Kasumi-1 (cell line): ENCODE measurements around the gene RGL3.
"Not testable (repeated sequence)": the region's sequence is repeated elsewhere in the genome, so short reads cannot be mapped to it uniquely, and the experiment has no call there.

Experiments used
- DNase-seq, 2 experiments: peaks; one replicate each; lab custom pipeline; 2025; lab: John Stamatoyannopoulos, UW

RGL3 gene

DNA sequence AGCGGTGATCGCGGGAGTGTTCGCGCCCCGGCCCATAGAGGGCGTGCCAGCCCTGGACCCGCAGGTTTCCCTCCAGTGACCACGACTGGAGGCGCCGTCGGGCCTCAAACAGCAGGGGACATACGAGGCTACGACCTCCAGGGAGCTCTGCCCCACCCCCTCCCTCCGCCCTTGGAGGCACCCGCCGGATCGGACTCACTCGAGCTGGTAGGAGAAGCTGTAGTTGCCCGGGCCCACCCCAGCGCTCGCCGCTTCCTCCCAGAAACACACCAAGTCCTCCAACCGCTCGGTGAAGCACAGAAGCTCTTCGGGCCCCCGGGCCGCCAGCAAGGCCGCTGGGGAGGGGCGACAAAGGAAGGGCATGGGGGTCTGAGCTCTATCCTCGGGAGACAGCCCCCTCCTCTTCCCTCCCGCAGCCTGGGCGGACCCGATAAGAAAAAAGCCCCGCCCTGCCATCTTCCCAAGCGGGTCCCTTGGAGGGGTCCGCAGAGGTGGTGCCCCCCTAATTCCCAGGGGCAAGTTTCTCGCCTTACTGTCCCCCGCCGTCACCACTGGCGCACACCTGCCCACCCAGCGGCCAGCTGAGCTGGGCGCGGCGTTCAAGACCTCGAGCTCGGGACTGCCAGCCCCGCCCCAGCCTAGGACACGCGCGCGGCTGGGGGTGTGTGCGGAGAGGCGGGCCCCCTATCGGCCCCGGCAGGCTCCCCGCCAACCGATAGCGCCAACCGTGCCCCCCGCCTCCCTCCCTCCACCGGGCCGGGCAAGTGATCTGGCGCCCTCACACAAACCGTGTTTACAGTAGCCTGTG is 36.0 kb downstream of the RGL3 start:
- peak; percentile 47 to 68 for DNase-seq

DNA sequence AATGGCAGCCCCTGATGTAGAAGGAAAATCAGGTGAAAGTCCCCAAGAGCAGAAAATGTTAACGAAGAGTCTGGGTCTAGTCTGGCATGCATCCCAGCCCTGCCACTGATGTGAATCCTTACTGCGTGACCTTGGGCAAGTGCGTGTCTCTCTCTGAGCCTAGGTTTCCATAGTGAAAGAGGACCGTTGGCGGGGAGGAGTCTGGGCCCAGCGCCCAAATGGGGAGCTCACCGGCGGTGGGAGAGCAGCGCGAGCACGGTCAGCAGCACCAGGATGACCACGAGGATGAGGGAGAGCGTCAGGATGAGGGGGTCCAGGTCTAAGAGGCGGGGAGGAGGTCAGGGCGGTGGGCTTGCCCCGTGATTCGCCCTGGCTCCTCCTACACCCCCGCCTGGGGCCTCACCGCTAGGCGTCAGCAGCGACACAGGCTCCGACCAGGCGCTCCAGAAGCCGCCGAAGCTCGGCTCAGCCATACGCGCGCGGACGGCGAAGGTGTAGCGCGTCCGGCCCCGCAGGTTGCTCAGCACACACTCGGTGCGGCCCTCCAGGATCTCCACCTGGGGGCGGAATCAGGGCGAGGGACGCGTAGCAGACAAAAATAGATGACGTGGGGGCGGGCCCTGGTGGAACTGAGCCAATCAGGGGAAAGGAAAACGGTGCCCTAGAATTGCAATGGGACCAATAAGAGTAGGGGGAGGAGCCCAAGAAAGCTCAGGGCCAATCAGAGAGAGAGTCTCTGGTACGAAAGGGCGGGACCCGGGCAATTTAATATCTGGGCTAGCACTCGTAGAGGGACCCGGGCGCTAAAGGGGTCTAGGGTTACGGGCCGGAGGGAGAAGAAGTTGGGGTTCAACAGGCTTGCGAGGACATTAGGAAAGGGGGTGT is 38.2 kb downstream of the RGL3 start:
- DNase-seq = peak; percentile 98

DNA sequence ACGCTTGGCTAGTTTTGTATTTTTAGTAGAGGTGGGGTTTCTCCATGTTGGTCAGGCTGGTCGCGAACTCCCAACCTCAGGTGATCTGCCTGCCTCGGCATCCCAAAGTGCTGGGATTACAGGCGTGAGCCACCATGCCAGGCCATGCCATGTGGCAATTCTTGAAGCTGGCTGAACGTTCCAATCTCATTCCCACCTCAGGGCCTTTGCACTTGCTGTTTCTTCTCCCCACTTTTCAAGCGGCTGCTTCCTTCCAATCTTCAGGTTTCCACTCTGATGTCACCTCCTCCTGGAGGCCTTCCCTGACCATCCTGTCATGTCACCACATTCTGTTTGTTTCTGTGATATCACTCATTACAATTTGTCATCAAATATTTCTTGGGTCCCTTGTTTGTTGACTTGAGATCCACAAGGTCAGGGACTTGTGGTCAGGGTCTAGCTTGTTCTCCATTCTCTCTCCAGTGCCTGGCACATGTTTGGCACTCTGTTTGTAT is 39.2 kb downstream of the RGL3 start:
- DNase-seq = no peak

DNA sequence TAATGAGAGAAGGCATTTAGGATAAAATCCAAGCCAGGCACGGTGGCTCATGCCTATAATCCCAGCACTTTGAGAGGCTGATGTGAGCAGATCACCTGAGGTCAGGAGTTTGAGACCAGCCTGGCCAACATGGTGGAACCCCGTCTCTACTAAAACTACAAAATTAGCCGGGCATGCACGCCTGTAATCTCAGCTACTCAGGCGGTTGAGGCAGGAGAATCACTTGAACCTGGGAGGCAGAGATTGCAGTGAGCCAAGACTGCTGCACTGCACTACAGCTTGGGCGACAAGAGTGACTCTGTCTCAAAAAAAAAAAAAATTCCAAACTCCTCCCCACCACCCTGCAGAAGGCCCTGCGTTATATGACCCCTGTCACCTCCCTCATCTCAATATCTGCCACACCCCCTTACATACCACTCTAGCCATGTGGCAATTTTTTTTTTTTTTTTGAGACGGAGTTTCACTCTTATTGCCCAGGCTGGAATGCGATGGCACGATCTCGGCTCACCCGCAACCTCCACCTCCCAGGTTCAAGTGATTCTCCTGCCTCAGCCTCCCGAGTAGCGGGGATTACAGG is 39.8 kb downstream of the RGL3 start:
- not testable (repeated sequence) for DNase-seq

DNA sequence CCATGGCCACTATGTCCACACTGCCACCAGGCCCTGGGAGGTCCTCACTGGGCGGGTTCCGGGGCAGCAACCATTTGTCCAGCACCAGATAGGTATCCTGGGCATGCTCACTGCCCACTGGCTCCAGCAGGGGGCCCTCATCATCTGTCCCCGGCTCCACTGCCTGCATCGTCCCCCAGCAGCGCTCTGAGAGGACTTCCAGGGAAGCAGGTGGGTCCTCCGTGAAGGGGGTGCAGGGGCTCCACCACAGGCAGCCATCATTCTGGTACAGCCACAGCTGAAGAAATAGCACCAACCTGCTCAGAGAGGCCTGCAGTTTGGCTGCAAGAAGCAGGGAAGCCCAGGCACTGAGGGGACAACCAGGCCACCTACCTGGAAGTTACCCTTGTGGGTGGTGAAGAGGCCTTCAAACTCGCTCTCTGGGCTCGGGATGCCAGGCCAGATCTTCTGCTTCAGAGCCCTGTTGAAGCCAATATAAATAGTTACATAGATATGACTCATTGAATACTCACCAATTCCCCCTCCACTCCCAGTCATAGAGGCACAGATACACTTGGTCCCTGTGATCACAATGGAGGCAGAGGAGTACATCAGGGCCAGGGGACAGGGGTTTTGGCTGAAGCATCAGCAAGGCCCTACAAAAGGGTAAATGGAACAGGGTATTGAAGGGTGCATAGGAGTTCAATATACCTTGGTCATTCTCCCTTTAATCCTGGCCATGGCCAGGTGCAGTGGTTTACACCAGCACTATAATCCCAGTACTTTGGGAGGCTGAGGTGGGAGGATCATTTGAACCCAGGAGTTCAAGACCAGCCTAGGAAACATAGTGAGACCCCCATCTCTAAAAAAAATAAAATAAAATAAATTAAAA is 40.6 kb downstream of the RGL3 start:
- peak; percentile 13 to 21 for DNase-seq

DNA sequence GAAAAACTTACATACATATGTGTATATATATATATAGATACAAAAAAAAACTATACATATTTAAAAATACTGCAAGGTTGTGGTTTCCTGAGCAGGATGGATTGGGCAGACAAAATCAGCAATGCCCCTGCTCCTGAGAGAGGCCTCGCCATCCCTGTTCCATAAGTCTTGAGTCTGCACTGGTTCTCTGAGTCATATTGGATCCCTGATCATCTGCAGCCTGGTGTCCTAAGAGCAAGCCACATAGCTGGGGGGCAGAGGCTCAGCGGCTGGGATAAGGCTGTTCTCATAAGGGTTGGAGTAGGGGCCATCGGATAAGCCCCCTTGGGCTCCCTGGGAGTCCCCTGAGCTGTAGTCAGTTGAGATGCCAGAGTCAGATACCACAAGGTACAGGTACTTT is 41.4 kb downstream of the RGL3 start:
- DNase-seq = no peak

DNA sequence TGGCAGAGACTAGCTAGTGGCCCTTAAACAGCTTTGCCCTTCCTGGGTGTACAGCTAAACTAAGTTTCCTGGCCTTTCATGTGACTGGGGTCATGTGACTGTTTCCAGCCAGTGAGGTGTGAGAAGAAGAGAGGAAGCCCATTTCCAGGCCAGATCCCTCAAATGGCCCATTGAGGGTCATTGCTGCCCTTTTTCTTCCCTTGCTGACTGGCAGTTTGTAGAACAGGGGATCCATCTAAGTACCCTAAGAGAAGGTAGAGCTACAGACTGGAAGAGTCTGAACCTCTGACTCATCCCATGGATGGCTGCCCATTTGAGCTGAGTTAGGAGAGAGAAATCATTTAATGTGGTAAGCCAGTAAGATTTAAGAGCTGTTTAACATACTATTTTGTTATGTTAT is 41.9 kb downstream of the RGL3 start:
- DNase-seq = peak; percentile 31 to 49

DNA sequence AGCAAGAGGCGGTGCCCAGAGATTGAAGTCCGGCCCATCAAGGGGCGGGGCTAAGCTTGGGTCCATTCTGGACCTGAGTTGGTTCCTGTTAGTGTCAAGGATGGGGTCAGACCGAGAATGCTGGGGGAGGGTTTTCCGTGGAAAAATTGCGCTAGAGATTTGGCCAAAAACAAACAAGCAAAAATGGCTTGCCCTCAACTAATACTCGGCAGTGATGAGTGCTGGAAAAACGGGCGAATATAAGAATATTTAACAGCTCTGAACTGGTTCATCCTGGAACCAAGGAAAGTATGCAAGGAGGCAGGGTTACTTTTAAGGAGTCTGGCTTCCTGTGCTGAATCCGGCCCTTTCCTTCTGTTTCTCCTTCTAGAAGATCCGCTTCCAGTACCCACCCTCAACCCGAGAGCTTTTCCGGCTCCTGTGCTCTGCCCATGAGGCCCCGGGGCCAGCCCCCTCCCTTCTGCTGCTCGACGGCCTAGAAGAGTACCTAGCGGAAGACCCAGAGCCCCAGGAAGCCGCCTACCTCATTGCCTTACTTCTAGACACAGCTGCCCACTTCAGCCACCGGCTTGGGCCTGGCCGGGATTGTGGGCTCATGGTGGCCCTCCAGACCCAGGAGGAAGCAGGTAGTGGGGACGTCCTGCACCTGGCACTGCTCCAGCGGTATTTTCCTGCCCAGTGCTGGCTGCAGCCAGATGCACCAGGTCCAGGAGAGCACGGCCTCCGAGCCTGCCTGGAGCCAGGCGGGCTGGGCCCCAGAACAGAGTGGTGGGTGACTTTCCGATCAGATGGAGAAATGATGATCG is 43.8 kb downstream of the RGL3 start:
- peak; percentile 66 to 76 for DNase-seq

DNA sequence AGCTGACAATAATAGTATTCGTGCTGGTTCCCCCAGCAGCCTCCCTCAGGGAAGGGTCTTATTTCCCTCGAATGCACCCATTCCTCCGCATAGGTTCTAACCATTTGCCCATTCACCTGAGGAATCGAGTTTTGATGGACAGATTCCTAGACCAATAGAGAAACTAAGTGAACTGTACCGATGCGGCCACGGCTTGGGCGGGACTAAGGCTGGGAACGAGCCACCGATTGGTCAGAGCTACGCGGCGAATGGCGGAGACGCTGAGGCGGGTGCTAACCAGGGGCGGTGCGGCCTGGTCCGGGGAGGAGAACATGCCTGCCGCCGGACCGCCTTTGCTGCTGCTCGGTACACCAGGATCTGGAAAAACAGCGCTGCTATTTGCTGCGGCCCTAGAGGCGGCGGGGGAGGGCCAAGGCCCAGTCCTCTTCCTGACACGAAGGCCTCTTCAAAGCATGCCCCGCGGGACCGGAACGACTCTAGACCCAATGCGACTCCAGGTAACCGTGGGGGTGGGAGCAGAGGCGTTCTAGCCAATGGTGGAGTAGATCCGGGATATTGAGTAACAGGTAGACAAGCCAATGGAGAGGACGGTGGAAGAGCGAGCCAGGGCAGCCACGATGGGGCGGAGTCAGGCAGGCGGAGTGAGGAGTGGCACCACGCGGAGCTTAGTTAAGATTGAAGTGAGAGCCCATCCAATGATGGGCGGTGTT is 44.5 kb downstream of the RGL3 start, which contains the start of gene SWSAP1:
SWSAP1 (plus strand) TSS at position 234 of the 710 bp plus-strand sequence; CDS start at position 249, 15 bp downstream.
- peak; percentile 100 for DNase-seq

DNA sequence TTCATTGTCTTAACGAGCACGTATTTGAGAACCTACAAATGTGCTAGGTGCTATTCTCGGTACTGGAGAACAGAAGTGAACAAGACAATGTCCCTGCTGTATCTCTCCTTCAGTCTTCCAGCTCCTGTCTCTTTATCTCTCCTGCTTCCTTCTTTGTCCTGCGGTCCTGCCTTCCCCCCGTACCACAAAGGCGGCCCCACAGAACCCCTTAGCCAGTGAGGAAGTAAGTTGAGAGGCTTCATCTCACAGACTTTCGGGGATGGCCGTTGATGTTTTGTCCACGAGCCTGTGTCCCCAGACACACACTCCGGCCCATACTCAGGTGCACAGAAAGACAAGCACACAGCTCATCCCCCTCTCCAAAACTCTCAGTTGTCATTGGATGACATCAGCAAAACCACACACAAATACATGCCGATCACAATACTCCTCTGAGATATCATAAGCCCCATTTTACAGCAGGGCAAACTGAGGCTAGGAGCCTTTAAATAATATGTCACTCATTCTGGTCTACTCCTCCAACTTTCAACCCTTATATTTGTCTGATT is 45.2 kb downstream of the RGL3 start:
- DNase-seq = peak; percentile 45 to 58

DNA sequence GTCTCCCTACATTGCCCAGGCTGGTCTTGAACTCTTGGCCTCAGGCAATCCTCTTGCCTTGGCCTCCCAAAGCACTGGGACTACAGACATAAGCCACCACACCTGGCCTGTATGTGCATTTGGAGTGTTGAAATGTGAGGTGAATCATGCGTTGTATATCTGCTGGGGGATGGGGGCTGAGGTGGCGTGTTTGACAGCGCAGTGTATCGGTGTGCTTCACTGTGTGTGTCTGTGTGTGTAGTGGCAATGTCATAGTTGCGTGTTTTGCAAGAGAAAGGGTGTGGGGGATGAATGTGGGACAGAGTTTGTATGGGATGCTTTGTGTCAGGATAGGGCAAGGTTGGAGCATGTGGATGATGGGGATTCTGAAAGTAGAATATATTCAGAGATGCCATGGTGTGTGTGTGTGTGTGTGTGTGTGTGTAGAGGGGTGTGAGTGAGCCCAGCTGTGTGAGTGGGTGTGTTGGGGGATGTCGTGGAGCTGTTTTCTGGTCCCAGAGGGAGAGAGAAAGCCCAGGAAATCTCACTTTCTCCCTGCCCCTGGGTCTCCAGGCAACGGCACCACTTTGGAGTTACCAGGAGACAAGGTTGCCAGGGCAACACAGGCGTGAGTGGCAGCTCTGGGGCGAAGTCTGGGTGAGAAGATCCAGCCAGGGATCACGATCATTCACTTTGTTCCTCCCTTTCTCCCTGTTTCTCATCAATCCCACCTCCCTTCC is 45.8 kb downstream of the RGL3 start:
- DNase-seq = peak; percentile 45 to 51

DNA sequence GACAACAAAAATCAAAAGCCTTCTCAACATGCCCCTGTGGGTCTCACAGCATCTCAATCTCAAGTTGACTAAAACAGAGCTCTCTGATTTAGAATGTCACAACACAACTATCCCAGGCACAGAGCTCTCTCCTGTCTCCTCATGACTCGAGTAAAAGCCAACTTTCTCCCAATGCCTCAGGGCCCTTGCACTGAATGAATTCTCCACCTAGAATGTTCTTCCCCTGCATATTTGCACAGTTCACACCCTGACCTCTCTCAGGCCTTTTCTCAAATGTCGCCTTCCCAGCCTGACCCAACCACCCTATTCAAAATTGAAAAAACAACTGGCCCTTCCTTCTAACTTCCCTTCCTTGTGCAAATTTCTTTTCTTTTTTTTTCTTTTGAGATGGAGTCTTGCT is 48.4 kb downstream of the RGL3 start:
- DNase-seq = no peak

DNA sequence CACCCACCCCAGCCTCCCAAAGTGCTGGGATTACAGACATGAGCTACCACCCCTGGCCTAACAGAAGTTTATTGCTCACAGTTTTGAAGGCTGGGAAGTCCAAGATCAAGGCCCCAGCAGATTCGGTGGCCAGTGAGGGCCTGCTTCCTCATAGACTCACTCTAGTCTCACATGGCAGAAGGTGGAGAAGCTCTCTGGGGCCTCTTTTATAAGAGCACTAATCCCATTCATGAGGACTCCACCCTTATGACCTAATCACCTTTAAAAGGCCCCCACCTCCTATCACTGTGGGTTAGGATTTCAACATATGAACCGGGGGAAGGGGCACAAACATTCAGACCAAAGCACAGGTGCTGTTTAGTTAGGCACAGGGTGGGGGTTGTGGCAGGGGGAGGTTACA is 51.6 kb downstream of the RGL3 start:
- no peak for DNase-seq

DNA sequence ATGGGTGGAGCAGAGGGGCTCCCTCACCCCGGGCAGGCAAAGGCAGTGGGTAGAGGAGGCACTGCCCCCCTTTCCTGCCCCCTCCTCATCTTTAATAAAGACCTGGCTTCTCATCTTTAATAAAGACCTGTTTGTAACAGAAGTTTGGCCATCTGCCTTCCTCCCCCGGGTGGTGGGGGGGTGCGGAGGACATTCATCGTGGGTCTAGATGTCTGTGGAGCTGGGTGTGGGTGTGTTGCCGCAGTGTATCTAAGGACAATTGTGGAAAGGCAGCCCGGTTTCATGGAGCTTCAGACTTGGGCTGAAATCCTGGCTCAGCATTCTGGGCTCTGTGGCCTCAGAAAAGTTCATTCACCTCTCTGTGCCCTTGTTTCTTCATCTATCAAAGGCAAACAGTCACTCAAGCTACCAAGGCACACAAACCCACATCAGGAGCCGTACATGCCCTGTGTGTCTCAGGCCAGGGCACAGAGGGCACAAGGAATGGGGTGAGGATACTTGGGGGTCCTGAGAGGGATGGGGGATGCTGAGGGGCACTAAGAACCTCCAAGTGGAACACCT is 53.5 kb downstream of the RGL3 start:
- DNase-seq = no peak

DNA sequence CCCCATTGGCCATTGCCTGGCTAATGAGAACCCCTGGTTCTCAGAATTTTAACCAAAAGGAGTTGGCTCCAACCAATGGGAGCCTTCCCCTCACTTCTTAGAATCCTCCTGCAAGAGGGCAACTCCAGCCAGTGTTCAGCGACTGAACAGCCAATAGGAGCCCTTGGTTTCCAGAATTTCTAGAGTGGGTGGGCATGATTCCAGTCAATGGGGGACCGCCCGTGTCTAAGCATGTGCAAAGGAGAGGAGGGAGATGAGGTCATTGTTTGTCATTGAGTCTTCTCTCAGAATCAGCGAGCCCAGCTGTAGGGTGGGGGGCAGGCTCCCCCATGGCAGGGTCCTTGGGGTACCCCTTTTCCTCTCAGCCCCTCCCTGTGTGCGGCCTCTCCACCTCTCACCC is 54.2 kb downstream of the RGL3 start:
- DNase-seq = no peak

DNA sequence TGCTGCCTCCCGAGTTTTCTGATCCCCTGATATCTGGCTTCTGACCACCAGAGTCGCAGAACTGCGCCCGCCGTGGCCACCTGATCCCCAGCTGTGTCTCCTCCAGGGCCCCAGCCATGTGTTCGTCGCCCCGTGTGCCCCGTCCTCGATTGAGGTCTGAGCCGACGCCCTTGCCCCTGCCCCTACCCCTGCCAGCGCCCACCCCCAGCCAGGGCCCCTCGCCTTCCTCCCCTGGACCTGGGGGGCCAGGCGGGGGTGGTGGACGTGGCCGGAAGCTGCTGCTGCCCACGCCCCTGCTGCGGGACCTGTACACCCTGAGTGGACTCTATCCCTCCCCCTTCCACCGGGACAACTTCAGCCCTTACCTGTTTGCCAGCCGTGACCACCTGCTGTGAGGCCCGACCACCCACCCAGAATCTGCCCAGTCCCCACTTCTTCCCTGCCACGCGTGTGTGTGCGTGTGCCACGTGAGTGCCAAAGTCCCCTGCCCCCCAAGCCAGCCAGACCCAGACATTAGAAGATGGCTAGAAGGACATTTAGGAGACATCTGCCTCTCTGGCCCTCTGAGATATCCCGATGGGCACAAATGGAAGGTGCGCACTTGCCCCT is 54.7 kb downstream of the RGL3 start:
- no peak for DNase-seq

DNA sequence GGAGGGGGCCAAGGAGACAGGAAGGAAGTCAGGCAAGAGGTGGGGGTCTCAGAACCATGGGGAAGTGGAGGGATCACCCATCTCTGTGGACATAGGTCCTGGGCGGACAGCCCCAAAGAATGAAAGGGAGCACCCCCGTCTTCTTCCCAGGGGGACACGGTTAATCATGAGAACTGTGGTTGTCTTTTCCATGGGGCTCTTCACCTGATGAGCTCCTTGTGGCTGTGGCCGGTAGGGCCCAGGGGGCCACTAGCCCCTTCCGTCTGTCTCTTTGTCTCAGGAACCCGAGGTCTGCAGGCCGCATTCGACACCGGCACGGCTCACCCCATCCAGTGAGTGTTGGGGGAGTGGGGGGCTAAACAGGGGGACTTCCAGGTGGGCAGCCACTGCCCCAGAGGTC is 55.2 kb downstream of the RGL3 start:
- DNase-seq = no peak
